HCT116 (cell line): ENCODE measurements around the gene TMCC1. TPM values are rescaled to one million over a fixed set of nuclear protein-coding genes. Genes with fewer than 3 reads are reported as not detected.

ENCODE experiments used
- ATAC-seq: fragments of 200-7000 bp; cut with Tn5 transposase; 2 replicates; pipeline ENCODE4 v1.9.1; 2020; ENCODE audit warnings: mild to moderate bottlenecking, moderate library complexity
- BruUV-seq: library from RNA; stranded (reverse); fragments of 400-500 nt; replicated peaks from 2 replicates; lab custom pipeline; 2021; lab: Mats Ljungman, UMichigan
- CTCF ChIA-PET: fragments of 300-600 bp; sonication (Branson Sonifier 250); formaldehyde crosslinking; loops from one replicate; lab custom pipeline; 2021; ENCODE audit warnings: antibody characterized with exemption; lab: Charles Lee
- POLR2A ChIA-PET: fragments of 300-600, 350-600 bp; sonication (Branson Sonifier 250); formaldehyde crosslinking; loops from one replicate; lab custom pipeline; 2021; ENCODE audit warnings: antibody characterized with exemption; lab: Charles Lee
- RAD21 ChIA-PET, 2 experiments: fragments of 300-600 bp; sonication (Branson Sonifier 250); formaldehyde crosslinking; loops; one replicate each; lab custom pipeline; 2023; ENCODE audit warnings: low total read pairs in 2 of 2; ENCODE audit not compliant: uncharacterized antibody in 2 of 2, unreplicated experiment in 2 of 2, low non-redundant PET in 1 of 2; lab: Charles Lee
- DNase-seq: peaks from one replicate; pipeline ENCODE4 v3.0.0-alpha.2; 2010; ENCODE audit warnings: low read depth, low spot score
- H2AFZ ChIP-seq: fragments of 200-600 bp; shearing (Covaris generic), sonication (generic); 2 replicates; pipeline ENCODE4 v1.6.1; 2017; ENCODE audit warnings: low read depth, mixed run types, mixed read lengths, antibody characterized with exemption, low read length; ENCODE audit not compliant: poor library complexity, severe bottlenecking
- H3K27ac ChIP-seq: 2 replicates; pipeline ENCODE4 v1.5.1; 2012; ENCODE audit warnings: low read depth, low read length
- H3K27me3 ChIP-seq: fragments of 200-600 bp; sonication (generic); 2 replicates; pipeline ENCODE4 v1.6.1; 2016; ENCODE audit warnings: mixed run types, low read length, mixed read lengths; ENCODE audit not compliant: insufficient read depth
- H3K36me3 ChIP-seq, 2 experiments: fragments of 200-500 bp in 1 of 2; fragments of 200-600 bp in 1 of 2; sonication (Bioruptor generic) in 1 of 2; sonication (generic) in 1 of 2; 2 replicates each; pipeline versions ENCODE4 v1.5.1 to v1.6.1; 2014 to 2016; ENCODE audit warnings: low read length in 2 of 2, inconsistent platforms in 1 of 2, mixed read lengths in 1 of 2, mixed run types in 1 of 2; ENCODE audit not compliant: insufficient read depth in 2 of 2, control insufficient read depth in 1 of 2
- H3K4me1 ChIP-seq, 2 experiments: fragments of 200-600 bp in 1 of 2; sonication (generic) in 1 of 2; 2 replicates each; pipeline versions ENCODE4 v1.5.1 to v1.6.1; 2012 to 2017; ENCODE audit warnings: low read length in 2 of 2, inconsistent platforms in 1 of 2, mild to moderate bottlenecking in 1 of 2, mixed read lengths in 1 of 2, mixed run types in 1 of 2, moderate library complexity in 1 of 2; ENCODE audit not compliant: insufficient read depth in 2 of 2, control insufficient read depth in 1 of 2
- H3K4me2 ChIP-seq: fragments of 200-600 bp; sonication (generic); 2 replicates; pipeline ENCODE4 v1.6.1; 2017; ENCODE audit warnings: mixed run types, low read length, mixed read lengths
- H3K4me3 ChIP-seq, 2 experiments: fragments of 200-600 bp in 1 of 2; sonication (generic) in 1 of 2; replicated peaks in 1 of 2; 2 replicates each; pipeline ENCODE4 v1.5.1; 2011 to 2016; ENCODE audit warnings: low read length in 2 of 2, control low read depth in 1 of 2, low read depth in 1 of 2, mild to moderate bottlenecking in 1 of 2, mixed read lengths in 1 of 2, mixed run types in 1 of 2
- H3K79me2 ChIP-seq: fragments of 200-600 bp; sonication (generic); 2 replicates; pipeline ENCODE4 v1.6.1; 2017; ENCODE audit warnings: mild to moderate bottlenecking, mixed run types, low read length, moderate library complexity, mixed read lengths; ENCODE audit not compliant: insufficient read depth
- H3K9ac ChIP-seq: fragments of 200-600 bp; sonication (generic); 2 replicates; pipeline ENCODE4 v1.6.1; 2016; ENCODE audit warnings: low read length, mixed read lengths
- H3K9me2 ChIP-seq: fragments of 200-600 bp; sonication (generic), shearing (Covaris generic); 2 replicates; pipeline ENCODE4 v1.6.1; 2017; ENCODE audit warnings: mixed run types, mild to moderate bottlenecking, moderate library complexity; ENCODE audit not compliant: insufficient read depth
- H3K9me3 ChIP-seq, 2 experiments: fragments of 200-500 bp in 1 of 2; fragments of 200-600 bp in 1 of 2; sonication (Bioruptor generic) in 1 of 2; sonication (generic) in 1 of 2; 2 replicates each; pipeline ENCODE4 v1.6.1; 2014 to 2017; ENCODE audit warnings: low read length in 2 of 2, mixed read lengths in 2 of 2, inconsistent platforms in 1 of 2, low read depth in 1 of 2, mild to moderate bottlenecking in 1 of 2, mixed run types in 1 of 2, moderate library complexity in 1 of 2; ENCODE audit not compliant: control insufficient read depth in 1 of 2, insufficient read depth in 1 of 2
- H4K20me1 ChIP-seq: fragments of 200-600 bp; sonication (generic), shearing (Covaris generic); 2 replicates; pipeline ENCODE4 v1.6.1; 2017; ENCODE audit warnings: mixed run types, mild to moderate bottlenecking, moderate library complexity; ENCODE audit not compliant: insufficient read depth
- CBX3 ChIP-seq: IDR thresholded peaks from 2 replicates; pipeline ENCODE4 v1.6.1; 2012; ENCODE audit warnings: low read depth
- CEBPB ChIP-seq: IDR thresholded peaks from 2 replicates; pipeline ENCODE4 v1.6.1; 2012; ENCODE audit warnings: low read depth
- EGR1 ChIP-seq: IDR thresholded peaks from 2 replicates; pipeline ENCODE4 v1.6.1; 2012; ENCODE audit warnings: low read depth
- EZH2 ChIP-seq: fragments of 200-600 bp; sonication (generic); IDR thresholded peaks from 2 replicates; pipeline ENCODE4 v1.6.1; 2017; ENCODE audit warnings: antibody characterized with exemption, mixed run types
- EZH2phosphoT487 ChIP-seq: fragments of 200-600 bp; IDR thresholded peaks from 2 replicates; pipeline ENCODE4 v1.6.1; 2018; ENCODE audit warnings: antibody characterized with exemption, borderline replicate concordance
- JUND ChIP-seq: IDR thresholded peaks from 2 replicates; pipeline ENCODE4 v1.6.1; 2012
- POLR2AphosphoS5 ChIP-seq: IDR thresholded peaks from 2 replicates; pipeline ENCODE4 v1.6.1; 2011; ENCODE audit warnings: mild to moderate bottlenecking, low read depth, low read length, moderate library complexity
- RAD21 ChIP-seq: IDR thresholded peaks from 2 replicates; pipeline ENCODE4 v1.6.1; 2012; ENCODE audit warnings: low read depth, mild to moderate bottlenecking
- SP1 ChIP-seq: IDR thresholded peaks from 2 replicates; pipeline ENCODE4 v1.6.1; 2012; ENCODE audit warnings: low read depth
- SRF ChIP-seq: IDR thresholded peaks from 2 replicates; pipeline ENCODE4 v1.6.1; 2012; ENCODE audit warnings: low read depth
- TCF7L2 ChIP-seq: IDR thresholded peaks from 2 replicates; pipeline ENCODE4 v1.7.0; 2011; ENCODE audit warnings: borderline replicate concordance, inconsistent platforms; ENCODE audit not compliant: insufficient read depth, insufficient read length; ENCODE audit errors: extremely low read depth
- YY1 ChIP-seq: IDR thresholded peaks from 2 replicates; pipeline ENCODE4 v1.6.1; 2011; ENCODE audit warnings: low read length, low read depth, moderate library complexity, mild to moderate bottlenecking; ENCODE audit not compliant: insufficient replicate concordance; ENCODE audit errors: extremely low read depth
- ZNF274 ChIP-seq: fragments of 200-500 bp; sonication (Bioruptor generic); IDR thresholded peaks from 2 replicates; pipeline ENCODE4 v1.6.1; 2014; ENCODE audit warnings: mild to moderate bottlenecking, low read depth, low read length, inconsistent platforms
- intact Hi-C: fragments of 100-400 bp; cut with micrococcal nuclease; formaldehyde crosslinking; loops from 2 replicates; pipeline ENCODE4 v1.10.0; 2022
- total RNA-seq: library from RNA; stranded (reverse); gene quantifications from one replicate; pipeline ENCODE4 v1.2.1, GENCODE V29; 2021; ENCODE audit not compliant: unreplicated experiment
- TF ChIP-seq, protein P1 (sequence below): IDR thresholded peaks from 2 replicates; pipeline ENCODE4 v1.6.1; 2012
- TF ChIP-seq, protein P2 (sequence below): IDR thresholded peaks from 2 replicates; pipeline ENCODE4 v1.6.1; 2012; ENCODE audit warnings: low read depth
- TF ChIP-seq, protein P3 (sequence below): IDR thresholded peaks from 2 replicates; pipeline ENCODE4 v1.6.1; 2011; ENCODE audit warnings: mild to moderate bottlenecking, low read length, moderate library complexity; ENCODE audit not compliant: insufficient replicate concordance; ENCODE audit errors: extremely low read depth
- TF ChIP-seq, protein P4 (sequence below), 3 experiments: fragments of 200-600 bp in 1 of 3; sonication (generic) in 1 of 3; IDR thresholded peaks in 2 of 3; conservative IDR thresholded peaks in 1 of 3; 2 replicates each; pipeline ENCODE4 v1.5.1; 2012 to 2017; ENCODE audit warnings: low read depth in 2 of 3, low read length in 2 of 3, antibody characterized with exemption in 1 of 3, borderline replicate concordance in 1 of 3, control low read depth in 1 of 3, mild to moderate bottlenecking in 1 of 3, mixed read lengths in 1 of 3, mixed run types in 1 of 3, moderate library complexity in 1 of 3; ENCODE audit not compliant: insufficient read depth in 1 of 3

TMCC1 gene
- total RNA-seq, 1 experiment from 2014 or later = 32.5 TPM

DNA sequence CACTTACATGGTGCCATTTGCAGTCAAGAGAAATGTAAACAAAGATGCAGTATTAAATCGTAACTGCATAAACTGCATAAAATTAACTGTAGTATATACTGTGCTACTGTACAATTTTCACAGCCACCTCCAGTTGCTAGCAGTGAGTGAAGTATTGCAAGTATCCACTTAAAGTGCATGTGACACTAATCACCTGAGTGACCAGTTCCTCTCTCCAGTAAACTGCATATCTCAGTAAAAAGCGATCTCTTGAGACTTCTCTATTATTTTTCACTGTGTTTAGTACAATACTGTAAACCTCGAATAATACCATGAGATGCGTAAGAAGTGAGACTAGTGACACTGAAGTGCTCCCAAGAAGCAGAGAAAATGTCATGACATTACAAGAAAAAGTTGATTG lies 175.3 kb downstream of the TMCC1 start (continued):
- no peak for TF ChIP-seq TCF7L2
- no peak for TF ChIP-seq POLR2AphosphoS5
- TF ChIP-seq, all 23 proteins: peak for 0

DNA sequence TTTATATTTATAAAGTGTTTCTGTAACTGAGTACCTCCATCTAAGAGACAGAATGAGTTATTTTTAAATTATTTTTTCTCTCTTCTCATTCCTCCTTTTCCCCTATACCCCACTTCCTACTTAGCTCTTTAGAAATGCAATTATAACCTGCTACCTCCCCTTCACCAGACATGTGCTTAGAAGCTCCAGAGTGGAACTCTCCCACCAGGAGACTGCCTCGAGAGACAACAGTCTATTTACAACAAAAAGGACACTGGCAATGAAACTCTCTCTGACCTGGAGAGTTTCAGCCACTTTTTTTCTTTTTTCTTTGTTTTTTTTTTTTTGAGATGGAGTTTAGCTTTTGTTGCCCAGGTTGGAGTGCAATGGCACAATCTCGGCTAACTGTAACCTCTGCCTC lies 177.7 kb downstream of the TMCC1 start:
- ChIA-PET RAD21 (no interaction called here), CTCF (no interaction called here), POLR2A (no interaction called here)
- H2AFZ ChIP-seq = no peak overlapping the region
- H3K27ac ChIP-seq = no peak overlapping the region
- no TSS peak for BruUV-seq
- no peaks in the 10 kb centered on the region for H3K36me3 ChIP-seq
- H3K27me3 ChIP-seq = no peaks in the 10 kb centered on the region
- intact Hi-C loops = no loop called here
- no peaks in the 10 kb centered on the region for H3K4me1 ChIP-seq
- no peaks in the 10 kb centered on the region for H3K9me3 ChIP-seq
- no peak for ATAC-seq
- no peak overlapping the region for H3K4me2 ChIP-seq
- DNase-seq = no peak
- no peaks in the 10 kb centered on the region for H3K9me2 ChIP-seq
- no peak overlapping the region for H3K9ac ChIP-seq
- H3K4me3 ChIP-seq = no peak overlapping the region
- no peaks in the 10 kb centered on the region for H4K20me1 ChIP-seq
- H3K79me2 ChIP-seq = no peaks in the 10 kb centered on the region; the same call in 1 of the 2 replicates
- TF ChIP-seq YY1 = no peak
- TF ChIP-seq CBX3 = no peak
- TF ChIP-seq EZH2phosphoT487 = no peak
- no peak for TF ChIP-seq EZH2
- TF ChIP-seq, protein P1, sequence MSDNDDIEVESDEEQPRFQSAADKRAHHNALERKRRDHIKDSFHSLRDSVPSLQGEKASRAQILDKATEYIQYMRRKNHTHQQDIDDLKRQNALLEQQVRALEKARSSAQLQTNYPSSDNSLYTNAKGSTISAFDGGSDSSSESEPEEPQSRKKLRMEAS = no peak
- TF ChIP-seq, protein P2, sequence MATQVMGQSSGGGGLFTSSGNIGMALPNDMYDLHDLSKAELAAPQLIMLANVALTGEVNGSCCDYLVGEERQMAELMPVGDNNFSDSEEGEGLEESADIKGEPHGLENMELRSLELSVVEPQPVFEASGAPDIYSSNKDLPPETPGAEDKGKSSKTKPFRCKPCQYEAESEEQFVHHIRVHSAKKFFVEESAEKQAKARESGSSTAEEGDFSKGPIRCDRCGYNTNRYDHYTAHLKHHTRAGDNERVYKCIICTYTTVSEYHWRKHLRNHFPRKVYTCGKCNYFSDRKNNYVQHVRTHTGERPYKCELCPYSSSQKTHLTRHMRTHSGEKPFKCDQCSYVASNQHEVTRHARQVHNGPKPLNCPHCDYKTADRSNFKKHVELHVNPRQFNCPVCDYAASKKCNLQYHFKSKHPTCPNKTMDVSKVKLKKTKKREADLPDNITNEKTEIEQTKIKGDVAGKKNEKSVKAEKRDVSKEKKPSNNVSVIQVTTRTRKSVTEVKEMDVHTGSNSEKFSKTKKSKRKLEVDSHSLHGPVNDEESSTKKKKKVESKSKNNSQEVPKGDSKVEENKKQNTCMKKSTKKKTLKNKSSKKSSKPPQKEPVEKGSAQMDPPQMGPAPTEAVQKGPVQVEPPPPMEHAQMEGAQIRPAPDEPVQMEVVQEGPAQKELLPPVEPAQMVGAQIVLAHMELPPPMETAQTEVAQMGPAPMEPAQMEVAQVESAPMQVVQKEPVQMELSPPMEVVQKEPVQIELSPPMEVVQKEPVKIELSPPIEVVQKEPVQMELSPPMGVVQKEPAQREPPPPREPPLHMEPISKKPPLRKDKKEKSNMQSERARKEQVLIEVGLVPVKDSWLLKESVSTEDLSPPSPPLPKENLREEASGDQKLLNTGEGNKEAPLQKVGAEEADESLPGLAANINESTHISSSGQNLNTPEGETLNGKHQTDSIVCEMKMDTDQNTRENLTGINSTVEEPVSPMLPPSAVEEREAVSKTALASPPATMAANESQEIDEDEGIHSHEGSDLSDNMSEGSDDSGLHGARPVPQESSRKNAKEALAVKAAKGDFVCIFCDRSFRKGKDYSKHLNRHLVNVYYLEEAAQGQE = no peak
- no peak for TF ChIP-seq ZNF274
- TF ChIP-seq SP1 = no peak
- TF ChIP-seq POLR2AphosphoS5 = no peak
- TF ChIP-seq JUND = no peak
- TF ChIP-seq, protein P3, sequence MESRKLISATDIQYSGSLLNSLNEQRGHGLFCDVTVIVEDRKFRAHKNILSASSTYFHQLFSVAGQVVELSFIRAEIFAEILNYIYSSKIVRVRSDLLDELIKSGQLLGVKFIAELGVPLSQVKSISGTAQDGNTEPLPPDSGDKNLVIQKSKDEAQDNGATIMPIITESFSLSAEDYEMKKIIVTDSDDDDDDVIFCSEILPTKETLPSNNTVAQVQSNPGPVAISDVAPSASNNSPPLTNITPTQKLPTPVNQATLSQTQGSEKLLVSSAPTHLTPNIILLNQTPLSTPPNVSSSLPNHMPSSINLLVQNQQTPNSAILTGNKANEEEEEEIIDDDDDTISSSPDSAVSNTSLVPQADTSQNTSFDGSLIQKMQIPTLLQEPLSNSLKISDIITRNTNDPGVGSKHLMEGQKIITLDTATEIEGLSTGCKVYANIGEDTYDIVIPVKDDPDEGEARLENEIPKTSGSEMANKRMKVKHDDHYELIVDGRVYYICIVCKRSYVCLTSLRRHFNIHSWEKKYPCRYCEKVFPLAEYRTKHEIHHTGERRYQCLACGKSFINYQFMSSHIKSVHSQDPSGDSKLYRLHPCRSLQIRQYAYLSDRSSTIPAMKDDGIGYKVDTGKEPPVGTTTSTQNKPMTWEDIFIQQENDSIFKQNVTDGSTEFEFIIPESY = no peak
- no peak for TF ChIP-seq CEBPB
- no peak for TF ChIP-seq SRF
- TF ChIP-seq EGR1 = no peak
- no peak for TF ChIP-seq RAD21
- TF ChIP-seq, protein P4, sequence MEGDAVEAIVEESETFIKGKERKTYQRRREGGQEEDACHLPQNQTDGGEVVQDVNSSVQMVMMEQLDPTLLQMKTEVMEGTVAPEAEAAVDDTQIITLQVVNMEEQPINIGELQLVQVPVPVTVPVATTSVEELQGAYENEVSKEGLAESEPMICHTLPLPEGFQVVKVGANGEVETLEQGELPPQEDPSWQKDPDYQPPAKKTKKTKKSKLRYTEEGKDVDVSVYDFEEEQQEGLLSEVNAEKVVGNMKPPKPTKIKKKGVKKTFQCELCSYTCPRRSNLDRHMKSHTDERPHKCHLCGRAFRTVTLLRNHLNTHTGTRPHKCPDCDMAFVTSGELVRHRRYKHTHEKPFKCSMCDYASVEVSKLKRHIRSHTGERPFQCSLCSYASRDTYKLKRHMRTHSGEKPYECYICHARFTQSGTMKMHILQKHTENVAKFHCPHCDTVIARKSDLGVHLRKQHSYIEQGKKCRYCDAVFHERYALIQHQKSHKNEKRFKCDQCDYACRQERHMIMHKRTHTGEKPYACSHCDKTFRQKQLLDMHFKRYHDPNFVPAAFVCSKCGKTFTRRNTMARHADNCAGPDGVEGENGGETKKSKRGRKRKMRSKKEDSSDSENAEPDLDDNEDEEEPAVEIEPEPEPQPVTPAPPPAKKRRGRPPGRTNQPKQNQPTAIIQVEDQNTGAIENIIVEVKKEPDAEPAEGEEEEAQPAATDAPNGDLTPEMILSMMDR (IDR thresholded peaks at IDR 0.05 in 2 of 3, conservative IDR thresholded peaks at IDR 0.05 in 1 of 3; ENCODE audit: borderline replicate concordance in 1 of 3, insufficient read depth in 1 of 3, low read depth in 2 of 3, low read length in 2 of 3) = no peak
